Immature natural killer cell (primary cell): Measurements from ENCODE around the gene SIRT5. TPM values are rescaled to one million over a fixed set of nuclear protein-coding genes. Genes with fewer than 3 reads are reported as not detected.
A peak's percentile ranks its signal among the peaks of the same experiment; 100 is the strongest.

ENCODE experiments used
- DNase-seq, 3 donors: peaks; one replicate each; pipeline ENCODE4 v3.0.0; 2022; ENCODE audit warnings: mixed read lengths in 1 of 3
- H3K27ac Mint-ChIP-seq, 6 donors: one replicate each; pipeline ENCODE4 v1.8.0; 2020; ENCODE audit warnings: mixed read lengths in 6 of 6, mild to moderate bottlenecking in 5 of 6, inconsistent platforms in 4 of 6, moderate library complexity in 3 of 6
- H3K27me3 Mint-ChIP-seq, 3 donors: one replicate each; pipeline ENCODE4 v1.8.0; 2020 to 2021; ENCODE audit warnings: low read depth in 3 of 3, mild to moderate bottlenecking in 3 of 3, mixed read lengths in 3 of 3, moderate library complexity in 3 of 3, inconsistent platforms in 1 of 3
- H3K36me3 Mint-ChIP-seq, 3 donors: one replicate each; pipeline ENCODE4 v1.8.0; 2020; ENCODE audit warnings: mixed read lengths in 3 of 3, inconsistent platforms in 2 of 3, mild to moderate bottlenecking in 2 of 3
- H3K4me1 Mint-ChIP-seq, 2 donors: one replicate each; pipeline ENCODE4 v1.8.0; 2020; ENCODE audit warnings: inconsistent platforms in 2 of 2, mild to moderate bottlenecking in 2 of 2, mixed read lengths in 2 of 2, moderate library complexity in 1 of 2
- H3K4me3 Mint-ChIP-seq, 5 donors: one replicate each; pipeline ENCODE4 v1.8.0; 2020; ENCODE audit warnings: mild to moderate bottlenecking in 5 of 5, mixed read lengths in 5 of 5, inconsistent platforms in 3 of 5, moderate library complexity in 3 of 5
- H3K9me3 Mint-ChIP-seq, 6 donors: one replicate each; pipeline ENCODE4 v1.8.0; 2020; ENCODE audit warnings: mild to moderate bottlenecking in 6 of 6, mixed read lengths in 6 of 6, inconsistent platforms in 4 of 6, moderate library complexity in 3 of 6
- polyA plus RNA-seq, 3 donors: library from polyadenylated mRNA; unstranded; fragments of 300-500 nt; fragmentation: Illumina TruSeq; gene quantifications; one replicate each; pipeline ENCODE4 v1.2.3, GENCODE V29; 2021

The SIRT5 gene
- polyA plus RNA-seq, 3 donors from 2014 or later: 7.5 to 12.3 (median 11.2) TPM

DNA sequence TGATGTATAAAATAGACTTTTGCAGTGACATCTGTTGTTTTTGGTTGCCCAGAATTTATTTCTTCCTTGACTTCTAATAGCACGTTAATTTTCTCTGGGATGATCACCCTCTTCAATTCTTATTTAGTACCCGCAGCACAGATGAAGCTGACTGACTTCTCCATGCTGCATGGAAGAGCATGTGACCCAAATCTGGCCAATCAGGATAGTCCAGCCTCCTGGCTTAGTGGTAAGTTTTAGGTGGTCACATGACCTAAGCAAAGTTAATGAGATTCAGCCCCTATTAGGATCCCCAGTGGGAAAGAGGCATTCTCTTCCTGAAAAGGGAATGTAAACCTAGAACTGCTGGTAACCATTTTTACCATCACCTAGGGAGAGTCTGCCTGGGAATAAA, 13.8 kb upstream of the SIRT5 start:
- H3K27me3 Mint-ChIP-seq: peaks cover 0 to 4% (median 1%) of the 10 kb centered on the region in 3 donors
- no peak overlapping the region for H3K27ac Mint-ChIP-seq

GRCh38 chr6:13561624-13562267, 12.7 kb upstream of the SIRT5 start:
- Mint-ChIP-seq H3K9me3 (no peaks in the 10 kb centered on the region), H3K27me3 (peaks cover 0 to 4% (median 1%) of the 10 kb centered on the region in 3 donors), H3K4me3 (no peak overlapping the region), H3K36me3 (no peaks in the 10 kb centered on the region), H3K27ac (no peak overlapping the region), H3K4me1 (no peaks in the 10 kb centered on the region)
- DNase-seq: no peak

More for the DNA sequence above, 13.8 kb upstream of the SIRT5 start:
- no peaks in the 10 kb centered on the region for H3K9me3 Mint-ChIP-seq
- H3K4me3 Mint-ChIP-seq: no peak overlapping the region
- no peaks in the 10 kb centered on the region for H3K4me1 Mint-ChIP-seq
- no peak for DNase-seq
- no peaks in the 10 kb centered on the region for H3K36me3 Mint-ChIP-seq

DNA sequence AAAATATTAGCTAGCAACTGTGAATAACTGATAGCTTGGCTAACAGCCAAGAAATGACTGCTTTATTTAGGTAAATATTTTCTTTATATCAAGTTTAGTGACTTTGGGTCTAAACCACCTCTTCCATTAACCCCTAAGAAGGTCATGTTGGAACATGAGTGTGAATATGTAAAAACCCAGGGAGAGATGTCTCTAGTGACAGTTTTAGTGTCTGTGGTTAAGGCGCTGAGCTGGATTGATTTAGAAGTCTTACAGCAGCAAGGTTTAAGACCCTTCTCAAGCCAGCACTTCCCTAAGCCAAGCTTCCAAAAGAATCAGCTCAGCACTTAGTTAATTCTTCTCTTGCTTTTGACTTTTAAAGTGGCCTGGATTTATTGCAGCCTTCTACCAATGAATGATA, 11.4 kb upstream of the SIRT5 start:
- Mint-ChIP-seq H3K27me3 (peaks cover 0 to 4% (median 1%) of the 10 kb centered on the region in 3 donors), H3K4me3 (no peak overlapping the region), H3K4me1 (no peaks in the 10 kb centered on the region), H3K36me3 (no peaks in the 10 kb centered on the region), H3K27ac (no peak overlapping the region), H3K9me3 (no peaks in the 10 kb centered on the region)
- no peak for DNase-seq

- no peak for DNase-seq
- Mint-ChIP-seq H3K4me3 (no peak overlapping the region), H3K9me3 (no peaks in the 10 kb centered on the region), H3K27me3 (peaks cover 0 to 6% (median 4%) of the 10 kb centered on the region in 3 donors), H3K36me3 (no peaks in the 10 kb centered on the region), H3K4me1 (no peaks in the 10 kb centered on the region), H3K27ac (no peak overlapping the region)
Measured at GRCh38 chr6:13565921-13566320, 8.5 kb upstream of the SIRT5 start.

DNA sequence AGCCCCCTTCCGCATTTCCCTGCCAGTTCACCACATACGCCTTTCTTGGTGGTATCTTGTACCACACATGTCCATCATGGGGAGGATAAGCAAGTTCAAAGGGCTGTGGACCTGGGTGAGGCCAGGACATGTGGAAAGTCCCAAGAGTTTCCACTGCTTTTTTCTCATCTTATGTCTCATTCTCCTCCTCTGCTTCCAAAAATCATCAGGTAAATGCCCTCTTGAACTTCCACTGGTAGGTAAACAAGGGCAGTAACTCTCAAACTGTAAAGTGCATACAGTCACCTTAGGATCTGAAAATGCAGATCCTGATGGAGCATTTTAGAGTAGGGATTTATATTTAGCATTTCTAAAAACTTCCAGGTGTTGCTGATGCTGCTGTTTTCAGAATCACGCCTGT, 7.9 kb upstream of the SIRT5 start:
- peaks cover 0 to 5% (median 4%) of the 10 kb centered on the region in 3 donors for H3K27me3 Mint-ChIP-seq
- no peaks in the 10 kb centered on the region for H3K9me3 Mint-ChIP-seq
- no peaks in the 10 kb centered on the region for H3K4me1 Mint-ChIP-seq
- H3K27ac Mint-ChIP-seq: no peak overlapping the region
- no peak overlapping the region for H3K4me3 Mint-ChIP-seq
- DNase-seq: no peak
- H3K36me3 Mint-ChIP-seq: no peaks in the 10 kb centered on the region

GRCh38 chr6:13568970-13569369, 5.4 kb upstream of the SIRT5 start:
- DNase-seq: no peak
- Mint-ChIP-seq H3K27ac (no peak overlapping the region), H3K9me3 (no peaks in the 10 kb centered on the region), H3K27me3 (peaks cover 4 to 20% (median 9%) of the 10 kb centered on the region in 3 donors), H3K4me1 (peaks cover 8 to 12% of the 10 kb centered on the region in 2 donors), H3K36me3 (no peaks in the 10 kb centered on the region), H3K4me3 (no peak overlapping the region)

DNA sequence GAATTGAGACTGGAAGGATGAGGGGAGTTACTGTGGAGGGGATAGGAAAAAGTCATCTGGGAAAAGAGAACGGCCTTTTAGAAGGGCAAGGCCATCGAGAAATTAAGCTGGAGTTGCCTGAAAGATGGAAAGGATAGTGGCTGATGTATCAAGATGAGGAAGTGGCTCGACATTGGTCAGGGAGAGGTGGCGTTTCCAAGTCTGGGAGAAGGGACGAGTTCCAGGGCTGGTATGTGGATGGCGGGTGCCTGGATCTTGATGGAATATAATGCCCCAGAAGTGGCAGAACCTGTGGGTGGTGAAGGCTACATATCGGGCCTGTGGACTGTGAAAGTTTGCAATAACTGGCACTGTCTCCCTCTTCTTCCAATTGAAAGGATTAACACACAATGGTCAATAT, 2.2 kb upstream of the SIRT5 start:
- Mint-ChIP-seq H3K27me3 (peaks cover 15 to 31% (median 21%) of the 10 kb centered on the region in 3 donors), H3K4me1 (peaks cover 24 to 35% of the 10 kb centered on the region in 2 donors), H3K9me3 (no peaks in the 10 kb centered on the region), H3K36me3 (no peaks in the 10 kb centered on the region), H3K4me3 (peak overlapping the region in 4 of 5 donors; percentile 15 to 61 (median 40)), H3K27ac (peak overlapping the region in 3 of 6 donors; percentile 22 to 65 (median 28))
- DNase-seq: no peak

- no peaks in the 10 kb centered on the region for H3K36me3 Mint-ChIP-seq
- peaks cover 24 to 35% of the 10 kb centered on the region in 2 donors for H3K4me1 Mint-ChIP-seq
- H3K27me3 Mint-ChIP-seq: peaks cover 15 to 31% (median 21%) of the 10 kb centered on the region in 3 donors
- peak overlapping the region in 5 of 6 donors; percentile 53 to 85 (median 81) for H3K27ac Mint-ChIP-seq
- H3K9me3 Mint-ChIP-seq: no peaks in the 10 kb centered on the region
- DNase-seq: no peak
- H3K4me3 Mint-ChIP-seq: peak overlapping the region; percentile 60 to 93 (median 82)
Measured at GRCh38 chr6:13572951-13573654, 1.3 kb upstream of the SIRT5 start.

DNA sequence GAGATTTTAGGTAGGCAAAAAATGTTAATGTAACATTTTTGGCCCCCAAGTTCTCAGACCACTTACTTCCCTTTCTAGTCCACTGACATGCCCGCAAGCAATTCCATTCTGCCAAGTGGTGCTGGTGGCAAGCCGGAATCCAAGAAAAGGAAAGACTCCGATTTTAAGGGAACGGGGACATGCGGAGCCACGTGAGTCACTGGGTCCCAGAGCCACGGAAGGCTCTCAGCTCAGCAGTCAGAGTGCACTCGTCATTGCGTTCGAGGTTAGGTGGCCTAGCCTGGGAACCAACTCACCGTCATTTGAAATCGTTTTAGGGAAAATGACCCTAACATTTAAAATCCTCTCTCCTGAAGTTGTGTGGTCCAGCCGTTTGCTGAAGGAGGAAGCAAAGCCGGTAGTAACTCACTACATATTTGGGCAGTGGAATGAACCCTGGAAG, 711 bp upstream of the SIRT5 start:
- Mint-ChIP-seq H3K4me3 (peak overlapping the region; percentile 82 to 99 (median 91)), H3K27me3 (peaks cover 15 to 29% (median 21%) of the 10 kb centered on the region in 3 donors), H3K9me3 (no peaks in the 10 kb centered on the region), H3K27ac (peak overlapping the region; percentile 78 to 93 (median 84)), H3K4me1 (peaks cover 24 to 35% of the 10 kb centered on the region in 2 donors), H3K36me3 (no peaks in the 10 kb centered on the region)
- DNase-seq: peak in 1 of 3 donors; percentile 10

- Mint-ChIP-seq H3K4me1 (peaks cover 24 to 35% of the 10 kb centered on the region in 2 donors), H3K27ac (peak overlapping the region; percentile 93 to 98 (median 96)), H3K4me3 (peak overlapping the region; percentile 91 to 99 (median 96)), H3K9me3 (no peaks in the 10 kb centered on the region), H3K27me3 (peaks cover 15 to 28% (median 21%) of the 10 kb centered on the region in 3 donors), H3K36me3 (no peaks in the 10 kb centered on the region)
- DNase-seq: peak; percentile 95 to 97 (median 96)
Measured at GRCh38 chr6:13574149-13574570, 241 bp upstream of the SIRT5 start.

DNA sequence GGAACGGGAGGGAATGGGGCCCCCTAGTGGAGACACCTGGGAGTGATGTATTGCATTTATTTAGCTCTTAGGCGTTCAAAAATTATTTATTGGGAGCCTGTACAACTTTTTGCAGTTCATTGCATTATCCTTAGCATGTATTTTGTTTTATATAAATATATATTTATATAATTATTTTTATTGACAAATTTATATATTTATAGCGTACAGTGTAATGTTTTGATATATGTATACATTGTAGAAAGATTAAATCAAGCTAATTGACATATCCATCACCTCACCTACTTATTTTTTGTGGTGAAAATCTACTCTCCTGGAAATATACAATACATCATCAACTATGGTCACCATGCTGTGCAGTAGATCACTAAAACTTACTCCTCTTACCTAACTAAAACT, 975 bp downstream of the SIRT5 start:
- H3K4me3 Mint-ChIP-seq: peak overlapping the region; percentile 91 to 99 (median 96)
- no peak for DNase-seq
- H3K9me3 Mint-ChIP-seq: no peaks in the 10 kb centered on the region
- H3K36me3 Mint-ChIP-seq: no peaks in the 10 kb centered on the region
- peaks cover 24 to 35% of the 10 kb centered on the region in 2 donors for H3K4me1 Mint-ChIP-seq
- H3K27ac Mint-ChIP-seq: peak overlapping the region; percentile 93 to 98 (median 96)
- H3K27me3 Mint-ChIP-seq: peaks cover 13 to 26% (median 21%) of the 10 kb centered on the region in 3 donors

DNA sequence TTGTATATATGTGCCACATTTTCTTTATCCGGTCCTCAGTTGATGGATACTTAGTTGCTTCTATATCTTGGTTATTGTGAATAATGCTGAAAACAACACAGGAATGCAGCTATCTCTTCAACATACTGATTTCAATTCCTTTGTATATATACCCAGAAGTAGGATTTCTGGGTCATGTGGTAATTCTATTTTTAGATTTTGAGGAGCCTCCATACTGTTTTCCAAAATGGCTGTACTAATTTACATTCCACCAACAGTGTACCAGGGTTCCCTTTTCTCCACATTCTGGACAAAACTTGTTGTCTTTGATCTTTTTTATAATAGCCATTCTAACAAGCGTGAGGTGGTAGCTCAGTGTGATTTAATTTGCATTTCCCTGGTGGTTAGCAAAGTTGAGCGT, 1.6 kb downstream of the SIRT5 start:
- H3K9me3 Mint-ChIP-seq: no peaks in the 10 kb centered on the region
- H3K4me3 Mint-ChIP-seq: peak overlapping the region; percentile 53 to 76 (median 67)
- H3K27me3 Mint-ChIP-seq: peaks cover 15 to 26% (median 21%) of the 10 kb centered on the region in 3 donors
- peaks cover 0 to 4% (median 3%) of the 10 kb centered on the region in 3 donors for H3K36me3 Mint-ChIP-seq
- DNase-seq: no peak
- peaks cover 24 to 35% of the 10 kb centered on the region in 2 donors for H3K4me1 Mint-ChIP-seq
- H3K27ac Mint-ChIP-seq: peak overlapping the region in 5 of 6 donors; percentile 70 to 89 (median 79)

GRCh38 chr6:13577926-13578325, 3.5 kb downstream of the SIRT5 start:
- no peaks in the 10 kb centered on the region for H3K9me3 Mint-ChIP-seq
- no peak for DNase-seq
- H3K27me3 Mint-ChIP-seq: peaks cover 12 to 21% (median 17%) of the 10 kb centered on the region in 3 donors
- no peak overlapping the region for H3K4me3 Mint-ChIP-seq
- H3K36me3 Mint-ChIP-seq: peaks cover 0 to 12% (median 3%) of the 10 kb centered on the region in 3 donors
- H3K4me1 Mint-ChIP-seq: peaks cover 18 to 40% of the 10 kb centered on the region in 2 donors
- H3K27ac Mint-ChIP-seq: no peak overlapping the region

DNA sequence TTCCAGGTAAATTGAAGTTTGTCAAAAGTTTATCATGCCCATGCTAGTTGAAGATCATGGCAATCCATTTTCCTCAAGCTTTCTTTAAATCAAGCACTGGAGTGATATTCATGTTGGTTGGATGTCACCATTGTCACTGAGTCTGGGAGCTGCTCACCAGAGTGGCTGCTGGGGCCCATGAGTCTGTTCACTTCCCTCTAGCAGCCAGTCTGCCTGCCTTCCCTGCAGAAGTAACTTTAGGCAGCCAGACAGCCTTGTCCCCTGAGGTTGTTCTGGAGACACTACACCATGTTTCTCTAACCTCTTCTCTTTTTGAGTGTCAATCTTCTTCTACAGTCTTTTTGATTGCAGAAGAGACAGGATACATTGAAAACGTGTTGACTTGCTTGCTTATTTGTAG, 5.5 kb downstream of the SIRT5 start:
- Mint-ChIP-seq H3K27ac (no peak overlapping the region), H3K36me3 (peaks cover 3 to 18% (median 4%) of the 10 kb centered on the region in 3 donors), H3K9me3 (no peaks in the 10 kb centered on the region), H3K27me3 (peaks cover 5 to 10% (median 10%) of the 10 kb centered on the region in 3 donors), H3K4me3 (no peak overlapping the region), H3K4me1 (peaks cover 18 to 34% of the 10 kb centered on the region in 2 donors)
- no peak for DNase-seq
